GM21619 (cell line): ENCODE measurements around the gene PCDHA7.
"Not testable (repeated sequence)": the region's sequence is repeated elsewhere in the genome, so short reads cannot be mapped to it uniquely, and the experiment has no call there.

Source experiments
- ATAC-seq: cut with Tn5 transposase; IDR thresholded peaks from one replicate; pipeline ENCODE4 v1.9.1; 2021; ENCODE audit not compliant: unreplicated experiment

The PCDHA7 gene

GRCh38 chr5:140821375-140822280 is 12.4 kb upstream of the PCDHA7 start, which contains the start of gene PCDHA5:
PCDHA5 (plus strand) TSS chr5:140821613.
- ATAC-seq: no peak

DNA sequence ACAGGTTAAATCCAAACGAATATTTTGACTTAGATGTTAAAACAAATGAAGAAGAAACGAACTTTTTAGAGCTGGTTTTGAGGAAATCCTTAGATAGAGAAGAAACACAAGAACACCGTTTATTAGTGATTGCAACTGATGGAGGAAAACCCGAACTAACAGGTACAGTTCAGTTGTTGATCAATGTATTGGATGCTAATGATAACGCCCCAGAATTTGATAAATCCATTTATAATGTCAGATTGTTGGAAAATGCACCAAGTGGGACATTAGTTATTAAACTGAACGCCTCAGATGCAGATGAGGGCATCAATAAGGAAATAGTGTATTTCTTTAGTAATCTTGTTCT is 11.8 kb upstream of the PCDHA7 start:
- ATAC-seq: no peak

- ATAC-seq: not testable (repeated sequence)
Observed at GRCh38 chr5:140822969-140823368, 11.1 kb upstream of the PCDHA7 start.

GRCh38 chr5:140823475-140823874 is 10.6 kb upstream of the PCDHA7 start:
- no peak for ATAC-seq

DNA sequence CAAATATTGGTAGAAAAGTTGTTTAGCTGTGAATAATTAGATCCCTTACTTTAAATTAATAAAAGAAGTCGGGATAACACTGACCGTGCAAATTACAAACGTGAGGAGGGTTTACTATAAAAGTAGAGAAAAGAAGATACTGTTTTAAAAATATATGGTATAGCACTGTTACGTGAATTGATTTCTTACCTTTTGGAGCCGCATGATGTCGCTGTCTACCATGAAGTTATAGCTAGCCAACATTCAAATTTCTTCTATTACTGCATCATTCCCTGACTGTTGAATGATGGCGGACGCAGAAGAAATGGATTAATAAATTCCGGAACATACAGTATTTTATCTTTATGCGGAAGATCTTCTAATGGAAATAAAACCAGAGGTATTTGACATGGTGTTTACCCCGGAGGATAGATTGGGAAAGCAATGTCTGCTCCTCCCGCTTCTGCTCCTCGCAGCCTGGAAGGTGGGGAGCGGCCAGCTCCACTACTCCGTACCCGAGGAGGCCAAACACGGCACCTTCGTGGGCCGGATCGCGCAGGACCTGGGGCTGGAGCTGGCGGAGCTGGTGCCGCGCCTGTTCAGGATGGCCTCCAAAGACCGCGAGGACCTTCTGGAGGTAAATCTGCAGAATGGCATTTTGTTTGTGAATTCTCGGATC is 6.2 kb upstream of the PCDHA7 start, which contains the start of gene PCDHA6:
TSS of gene PCDHA6 (plus strand) at position 257 of the 658 bp plus-strand sequence. CDS start at position 389, 132 bp downstream.
- ATAC-seq: no peak

GRCh38 chr5:140828362-140828737 is 5.7 kb upstream of the PCDHA7 start:
- ATAC-seq: no peak

- ATAC-seq: not testable (repeated sequence)
Observed at GRCh38 chr5:140829511-140830501, 4.3 kb upstream of the PCDHA7 start.

DNA sequence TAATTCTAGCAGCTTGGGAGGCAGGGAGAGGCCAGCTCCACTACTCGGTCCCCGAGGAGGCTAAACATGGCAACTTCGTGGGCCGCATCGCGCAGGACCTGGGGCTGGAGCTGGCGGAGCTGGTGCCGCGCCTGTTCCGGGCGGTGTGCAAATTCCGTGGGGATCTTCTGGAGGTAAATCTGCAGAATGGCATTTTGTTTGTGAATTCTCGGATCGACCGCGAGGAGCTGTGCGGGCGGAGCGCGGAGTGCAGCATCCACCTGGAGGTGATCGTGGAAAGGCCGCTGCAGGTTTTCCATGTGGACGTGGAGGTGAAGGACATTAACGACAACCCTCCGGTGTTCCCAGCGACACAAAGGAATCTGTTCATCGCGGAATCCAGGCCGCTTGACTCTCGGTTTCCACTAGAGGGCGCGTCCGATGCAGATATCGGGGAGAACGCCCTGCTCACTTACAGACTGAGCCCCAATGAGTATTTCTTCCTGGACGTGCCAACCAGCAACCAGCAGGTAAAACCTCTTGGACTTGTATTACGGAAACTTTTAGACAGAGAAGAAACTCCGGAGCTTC is 455 bp downstream of the PCDHA7 start:
- ATAC-seq: not testable (repeated sequence)

GRCh38 chr5:140835622-140836510 is 1.8 kb downstream of the PCDHA7 start:
- ATAC-seq: no peak

DNA sequence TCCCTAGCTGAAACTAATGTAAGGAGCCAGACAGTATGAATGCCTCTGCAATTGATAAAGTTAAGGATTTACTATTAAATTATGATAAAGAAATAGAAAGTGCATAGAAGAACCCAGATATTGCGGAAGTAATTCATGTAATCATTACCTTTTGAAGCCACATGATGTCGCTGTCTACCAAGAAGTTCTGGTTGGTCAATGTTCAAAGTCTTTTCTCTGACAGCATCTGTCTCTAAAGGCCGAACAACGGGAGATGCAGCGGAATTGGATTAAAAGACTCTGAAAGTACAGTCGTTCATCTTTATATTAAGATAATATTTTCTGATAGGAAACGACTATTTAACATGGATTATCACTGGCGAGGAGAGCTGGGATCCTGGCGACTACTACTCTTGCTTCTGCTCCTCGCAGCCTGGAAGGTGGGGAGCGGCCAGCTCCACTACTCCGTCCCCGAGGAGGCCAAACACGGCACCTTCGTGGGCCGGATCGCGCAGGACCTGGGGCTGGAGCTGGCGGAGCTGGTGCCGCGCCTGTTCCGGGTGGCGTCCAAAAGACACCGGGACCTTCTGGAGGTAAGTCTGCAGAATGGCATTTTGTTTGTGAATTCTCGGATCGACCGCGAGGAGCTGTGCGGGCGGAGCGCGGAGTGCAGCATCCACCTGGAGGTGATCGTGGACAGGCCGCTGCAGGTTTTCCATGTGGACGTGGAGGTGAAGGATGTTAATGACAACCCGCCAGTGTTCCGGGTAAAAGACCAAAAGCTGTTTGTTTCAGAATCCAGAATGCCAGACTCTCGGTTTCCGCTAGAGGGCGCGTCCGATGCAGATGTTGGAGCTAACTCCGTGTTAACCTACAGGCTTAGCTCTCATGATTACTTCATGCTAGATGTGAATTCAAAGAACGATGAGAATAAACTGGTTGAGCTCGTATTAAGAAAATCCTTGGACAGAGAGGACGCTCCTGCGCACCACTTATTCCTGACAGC is 7.2 kb downstream of the PCDHA7 start, which contains the start of gene PCDHA8:
TSS of gene PCDHA8 (plus strand) at position 210 of the 985 bp plus-strand sequence. CDS start at position 345, 135 bp downstream.
- ATAC-seq: no peak

DNA sequence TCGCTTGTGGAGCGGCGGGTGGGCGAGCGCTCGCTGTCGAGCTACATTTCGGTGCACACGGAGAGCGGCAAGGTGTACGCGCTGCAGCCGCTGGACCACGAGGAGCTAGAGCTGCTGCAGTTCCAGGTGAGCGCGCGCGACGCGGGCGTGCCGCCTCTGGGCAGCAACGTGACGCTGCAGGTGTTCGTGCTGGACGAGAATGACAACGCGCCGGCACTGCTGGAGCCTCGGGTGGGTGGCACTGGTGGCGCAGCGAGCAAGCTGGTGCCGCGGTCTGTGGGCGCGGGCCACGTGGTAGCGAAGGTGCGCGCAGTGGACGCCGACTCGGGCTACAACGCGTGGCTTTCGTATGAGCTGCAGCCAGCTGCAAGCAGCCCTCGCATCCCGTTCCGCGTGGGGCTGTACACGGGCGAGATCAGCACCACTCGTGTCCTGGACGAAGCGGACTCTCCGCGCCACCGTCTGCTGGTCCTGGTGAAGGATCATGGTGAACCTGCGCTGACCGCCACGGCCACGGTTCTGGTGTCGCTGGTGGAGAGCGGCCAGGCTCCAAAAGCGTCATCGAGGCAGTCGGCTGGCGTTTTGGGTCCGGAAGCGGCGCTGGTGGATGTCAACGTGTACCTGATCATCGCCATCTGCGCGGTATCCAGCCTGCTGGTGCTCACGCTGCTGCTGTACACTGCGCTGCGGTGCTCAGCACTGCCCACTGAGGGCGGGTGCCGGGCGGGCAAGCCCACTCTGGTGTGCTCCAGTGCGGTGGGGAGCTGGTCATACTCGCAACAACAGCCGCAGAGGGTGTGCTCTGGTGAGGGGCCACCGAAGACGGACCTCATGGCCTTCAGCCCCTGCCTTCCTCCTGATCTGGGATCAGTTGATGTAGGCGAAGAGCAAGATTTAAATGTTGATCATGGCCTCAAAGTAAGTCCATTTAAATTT is 9.0 kb downstream of the PCDHA7 start:
- ATAC-seq: no peak

GRCh38 chr5:140848139-140849102 is 14.4 kb downstream of the PCDHA7 start, which contains the start of gene PCDHA9:
PCDHA9 (plus strand) TSS chr5:140848382; CDS start chr5:140848496, 114 bp downstream.
- not testable (repeated sequence) for ATAC-seq

DNA sequence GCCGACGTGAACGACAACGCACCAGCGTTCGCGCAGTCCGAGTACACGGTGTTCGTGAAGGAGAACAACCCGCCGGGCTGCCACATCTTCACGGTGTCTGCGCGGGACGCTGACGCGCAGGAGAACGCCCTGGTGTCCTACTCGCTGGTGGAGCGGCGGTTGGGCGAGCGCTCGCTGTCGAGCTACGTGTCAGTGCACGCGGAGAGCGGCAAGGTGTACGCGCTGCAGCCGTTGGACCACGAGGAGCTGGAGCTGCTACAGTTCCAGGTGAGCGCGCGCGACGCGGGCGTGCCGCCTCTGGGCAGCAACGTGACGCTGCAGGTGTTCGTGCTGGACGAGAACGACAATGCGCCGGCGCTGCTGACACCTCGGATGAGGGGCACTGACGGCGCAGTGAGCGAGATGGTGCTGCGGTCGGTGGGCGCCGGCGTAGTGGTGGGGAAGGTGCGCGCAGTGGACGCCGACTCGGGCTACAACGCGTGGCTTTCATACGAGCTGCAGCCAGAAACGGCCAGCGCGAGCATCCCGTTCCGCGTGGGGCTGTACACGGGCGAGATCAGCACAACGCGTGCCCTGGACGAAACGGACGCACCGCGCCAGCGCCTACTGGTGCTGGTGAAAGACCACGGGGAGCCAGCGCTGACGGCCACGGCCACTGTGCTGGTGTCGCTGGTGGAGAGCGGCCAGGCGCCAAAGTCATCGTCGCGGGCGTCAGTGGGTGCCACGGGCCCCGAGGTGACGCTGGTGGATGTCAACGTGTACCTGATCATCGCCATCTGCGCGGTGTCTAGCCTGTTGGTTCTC is 16.0 kb downstream of the PCDHA7 start:
- ATAC-seq: not testable (repeated sequence)

DNA sequence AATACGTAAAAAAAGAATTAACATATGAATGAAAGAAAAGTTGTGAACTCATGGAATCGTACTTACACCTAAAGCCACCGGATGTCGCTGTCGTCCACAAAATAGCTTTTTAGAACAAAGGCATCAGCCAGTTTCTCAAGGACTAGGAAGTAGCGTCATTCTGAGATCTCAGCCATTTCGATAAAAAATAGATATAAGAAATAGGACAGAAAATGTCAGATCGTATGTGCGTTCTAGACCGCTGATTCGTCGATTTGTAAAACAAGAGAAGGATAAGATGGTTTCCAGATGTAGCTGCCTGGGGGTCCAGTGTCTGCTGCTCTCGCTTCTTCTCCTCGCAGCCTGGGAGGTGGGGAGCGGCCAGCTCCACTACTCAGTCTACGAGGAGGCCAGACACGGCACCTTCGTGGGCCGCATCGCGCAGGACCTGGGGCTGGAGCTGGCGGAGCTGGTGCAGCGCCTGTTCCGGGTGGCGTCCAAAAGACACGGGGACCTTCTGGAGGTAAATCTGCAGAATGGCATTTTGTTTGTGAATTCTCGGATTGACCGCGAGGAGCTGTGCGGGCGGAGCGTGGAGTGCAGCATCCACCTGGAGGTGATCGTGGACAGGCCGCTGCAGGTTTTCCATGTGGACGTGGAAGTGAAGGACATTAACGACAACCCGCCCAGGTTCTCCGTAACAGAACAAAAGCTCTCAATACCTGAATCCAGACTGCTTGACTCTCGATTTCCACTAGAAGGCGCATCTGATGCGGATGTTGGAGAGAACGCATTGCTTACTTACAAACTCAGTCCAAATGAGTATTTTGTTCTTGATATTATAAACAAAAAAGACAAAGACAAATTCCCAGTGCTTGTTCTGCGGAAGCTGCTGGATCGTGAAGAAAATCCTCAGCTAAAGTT is 22.0 kb downstream of the PCDHA7 start, which contains the start of gene PCDHA10:
TSS of gene PCDHA10 (plus strand) at position 126 of the 903 bp plus-strand sequence. CDS start at position 278, 152 bp downstream.
- no peak for ATAC-seq
